A673 (cell line): ENCODE measurements around the gene ZC3H7B. TPM values are rescaled to one million over a fixed set of nuclear protein-coding genes. Genes with fewer than 3 reads are reported as not detected.

Experiments used
- BruUV-seq: library from RNA; stranded (reverse); fragments of 400-500 nt; replicated peaks from 2 replicates; lab custom pipeline; 2021; lab: Mats Ljungman, UMichigan
- CTCF ChIA-PET: fragments of 300-600 bp; sonication (Branson Sonifier 250); formaldehyde crosslinking; loops from one replicate; lab custom pipeline; 2022; ENCODE audit warnings: antibody characterized with exemption; lab: Charles Lee
- POLR2A ChIA-PET: fragments of 300-600 bp; sonication (Branson Sonifier 250); formaldehyde crosslinking; loops from one replicate; lab custom pipeline; 2022; ENCODE audit warnings: antibody characterized with exemption; ENCODE audit not compliant: low non-redundant PET; lab: Charles Lee
- DNase-seq: peaks from one replicate; pipeline ENCODE4 v3.0.0-alpha.2; 2015; ENCODE audit warnings: low spot score
- H3K27ac ChIP-seq: fragments of 200-600 bp; sonication (generic); 2 replicates; pipeline ENCODE4 v1.5.1; 2016; ENCODE audit warnings: mixed run types, low read depth, mild to moderate bottlenecking, mixed read lengths, antibody characterized with exemption, low read length; ENCODE audit not compliant: poor library complexity, severe bottlenecking
- H3K27me3 ChIP-seq: fragments of 200-600 bp; sonication (generic); replicated peaks from 2 replicates; pipeline ENCODE4 v1.6.1; 2017; ENCODE audit warnings: mixed run types, low read depth, mild to moderate bottlenecking, mixed read lengths, antibody characterized with exemption, low read length; ENCODE audit not compliant: insufficient read depth, poor library complexity
- H3K36me3 ChIP-seq: fragments of 200-600 bp; sonication (generic); 2 replicates; pipeline ENCODE4 v1.6.1; 2016; ENCODE audit warnings: mixed run types, mild to moderate bottlenecking, mixed read lengths, antibody characterized with exemption, low read length; ENCODE audit not compliant: insufficient read depth, poor library complexity, severe bottlenecking
- H3K4me1 ChIP-seq: fragments of 200-600 bp; sonication (generic); 2 replicates; pipeline ENCODE4 v1.6.1; 2017; ENCODE audit warnings: mixed run types, mild to moderate bottlenecking, mixed read lengths, antibody characterized with exemption, low read length; ENCODE audit not compliant: insufficient read depth, poor library complexity, severe bottlenecking
- H3K4me3 ChIP-seq: fragments of 200-600 bp; sonication (generic); 2 replicates; pipeline ENCODE4 v1.5.1; 2016; ENCODE audit warnings: low read depth, mixed run types, mild to moderate bottlenecking, mixed read lengths, low read length; ENCODE audit not compliant: poor library complexity, severe bottlenecking
- H3K9me3 ChIP-seq: fragments of 200-600 bp; sonication (generic); 2 replicates; pipeline ENCODE4 v1.6.1; 2016; ENCODE audit warnings: mixed run types, low read depth, mild to moderate bottlenecking, mixed read lengths, antibody characterized with exemption, low read length; ENCODE audit not compliant: poor library complexity, severe bottlenecking
- EZH2 ChIP-seq: fragments of 200-600 bp; sonication (generic); IDR thresholded peaks from 2 replicates; pipeline ENCODE4 v1.6.1; 2017; ENCODE audit warnings: borderline replicate concordance, low read depth, mild to moderate bottlenecking, mixed read lengths, antibody characterized with exemption, low read length; ENCODE audit not compliant: poor library complexity, severe bottlenecking
- intact Hi-C: fragments of 100-400 bp; cut with micrococcal nuclease; formaldehyde crosslinking; loops from one replicate; pipeline ENCODE4 v1.10.0; 2022; ENCODE audit not compliant: unreplicated experiment
- total RNA-seq: library from RNA; stranded (reverse); gene quantifications from 2 replicates; pipeline ENCODE4 v1.2.3, GENCODE V29; 2021
- TF ChIP-seq, protein P1 (sequence below): fragments of 300-800, 200-600 bp; sonication (generic); conservative IDR thresholded peaks from 2 replicates; pipeline ENCODE4 v1.5.1; 2017; ENCODE audit warnings: low read depth, mild to moderate bottlenecking, antibody characterized with exemption, low read length, moderate library complexity, mixed read lengths

Gene ZC3H7B
- total RNA-seq, 1 experiment from 2014 or later: 90.4 TPM

GRCh38 chr22:41260871-41261270 lies 40.5 kb upstream of the ZC3H7B start:
- CTCF ChIA-PET: no interaction called here

DNA sequence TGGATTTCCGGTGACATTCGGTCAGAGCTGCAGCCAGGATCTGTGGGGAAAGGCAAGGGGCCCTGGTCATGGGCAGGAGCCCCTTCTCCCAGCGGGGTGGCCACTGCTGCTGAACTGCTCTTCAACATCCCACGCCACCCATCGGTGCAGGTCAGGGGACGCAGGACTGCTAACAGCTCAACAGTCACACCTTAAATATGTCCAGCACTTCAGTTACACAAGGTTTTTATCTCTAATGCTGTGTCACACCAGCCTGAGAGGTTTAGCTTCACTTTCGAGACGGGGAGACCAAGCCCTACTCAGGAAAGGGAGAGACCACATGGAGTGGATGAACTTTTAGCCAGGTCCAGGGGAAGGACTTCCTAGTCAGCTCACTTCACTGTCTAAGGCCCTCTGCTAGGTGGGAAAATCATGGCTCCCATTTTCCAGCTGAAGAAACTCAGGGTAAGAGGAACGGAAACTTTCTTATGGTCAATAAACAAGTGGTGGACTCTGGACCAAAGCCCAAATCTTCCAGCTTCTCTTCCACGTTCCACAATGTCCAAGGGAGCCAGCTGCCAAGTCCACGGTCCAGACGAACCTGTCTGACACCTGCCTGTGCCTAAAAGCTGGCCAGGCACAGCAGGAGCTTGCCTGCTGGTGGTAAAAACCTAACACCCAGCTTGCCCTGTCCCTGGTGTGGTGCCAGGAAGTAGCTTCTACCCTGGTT lies 39.6 kb upstream of the ZC3H7B start:
- TF ChIP-seq EZH2: no peak
- TF ChIP-seq, protein P1, sequence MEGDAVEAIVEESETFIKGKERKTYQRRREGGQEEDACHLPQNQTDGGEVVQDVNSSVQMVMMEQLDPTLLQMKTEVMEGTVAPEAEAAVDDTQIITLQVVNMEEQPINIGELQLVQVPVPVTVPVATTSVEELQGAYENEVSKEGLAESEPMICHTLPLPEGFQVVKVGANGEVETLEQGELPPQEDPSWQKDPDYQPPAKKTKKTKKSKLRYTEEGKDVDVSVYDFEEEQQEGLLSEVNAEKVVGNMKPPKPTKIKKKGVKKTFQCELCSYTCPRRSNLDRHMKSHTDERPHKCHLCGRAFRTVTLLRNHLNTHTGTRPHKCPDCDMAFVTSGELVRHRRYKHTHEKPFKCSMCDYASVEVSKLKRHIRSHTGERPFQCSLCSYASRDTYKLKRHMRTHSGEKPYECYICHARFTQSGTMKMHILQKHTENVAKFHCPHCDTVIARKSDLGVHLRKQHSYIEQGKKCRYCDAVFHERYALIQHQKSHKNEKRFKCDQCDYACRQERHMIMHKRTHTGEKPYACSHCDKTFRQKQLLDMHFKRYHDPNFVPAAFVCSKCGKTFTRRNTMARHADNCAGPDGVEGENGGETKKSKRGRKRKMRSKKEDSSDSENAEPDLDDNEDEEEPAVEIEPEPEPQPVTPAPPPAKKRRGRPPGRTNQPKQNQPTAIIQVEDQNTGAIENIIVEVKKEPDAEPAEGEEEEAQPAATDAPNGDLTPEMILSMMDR: no peak
- Histone ChIP-seq H3K9me3 (no peaks in the 10 kb centered on the region), H3K36me3 (peaks cover 92% of the 10 kb centered on the region), H3K27me3 (no peaks in the 10 kb centered on the region), H3K4me1 (no peaks in the 10 kb centered on the region), H3K27ac (no peak overlapping the region), H3K4me3 (no peak overlapping the region)
- CTCF ChIA-PET: no interaction called here
- no peak for DNase-seq
- POLR2A ChIA-PET: no interaction called here
- intact Hi-C loops: no loop called here
- BruUV-seq: no TSS peak

More at GRCh38 chr22:41260871-41261270, 40.5 kb upstream of the ZC3H7B start:
- H3K27ac ChIP-seq: no peak overlapping the region
- BruUV-seq: no TSS peak
- intact Hi-C loops: no loop called here
- POLR2A ChIA-PET: no interaction called here
- no peak overlapping the region for H3K4me3 ChIP-seq
- no peaks in the 10 kb centered on the region for H3K4me1 ChIP-seq
- no peak for DNase-seq
- no peaks in the 10 kb centered on the region for H3K9me3 ChIP-seq
- no peaks in the 10 kb centered on the region for H3K27me3 ChIP-seq
- H3K36me3 ChIP-seq: peaks cover 93% of the 10 kb centered on the region
- TF ChIP-seq, protein P1: no peak
- TF ChIP-seq EZH2: no peak

- H3K27me3 ChIP-seq: no peaks in the 10 kb centered on the region
- ChIA-PET CTCF (no interaction called here), POLR2A (no interaction called here)
- DNase-seq: no peak
- intact Hi-C loops: no loop called here
- TF ChIP-seq EZH2: no peak
- TF ChIP-seq, protein P1: no peak
- no peak overlapping the region for H3K27ac ChIP-seq
- peaks cover 91% of the 10 kb centered on the region for H3K36me3 ChIP-seq
- no TSS peak for BruUV-seq
- H3K9me3 ChIP-seq: no peaks in the 10 kb centered on the region
- no peaks in the 10 kb centered on the region for H3K4me1 ChIP-seq
- no peak overlapping the region for H3K4me3 ChIP-seq
Observed at GRCh38 chr22:41262250-41262765, 39.0 kb upstream of the ZC3H7B start.
